Measurements from ENCODE around the gene FSTL3. TPM values are rescaled to one million over a fixed set of nuclear protein-coding genes. Genes with fewer than 3 reads are reported as not detected.

FSTL3 gene
- 18.1 and 47.4 TPM in 2 replicates for total RNA-seq

DNA sequence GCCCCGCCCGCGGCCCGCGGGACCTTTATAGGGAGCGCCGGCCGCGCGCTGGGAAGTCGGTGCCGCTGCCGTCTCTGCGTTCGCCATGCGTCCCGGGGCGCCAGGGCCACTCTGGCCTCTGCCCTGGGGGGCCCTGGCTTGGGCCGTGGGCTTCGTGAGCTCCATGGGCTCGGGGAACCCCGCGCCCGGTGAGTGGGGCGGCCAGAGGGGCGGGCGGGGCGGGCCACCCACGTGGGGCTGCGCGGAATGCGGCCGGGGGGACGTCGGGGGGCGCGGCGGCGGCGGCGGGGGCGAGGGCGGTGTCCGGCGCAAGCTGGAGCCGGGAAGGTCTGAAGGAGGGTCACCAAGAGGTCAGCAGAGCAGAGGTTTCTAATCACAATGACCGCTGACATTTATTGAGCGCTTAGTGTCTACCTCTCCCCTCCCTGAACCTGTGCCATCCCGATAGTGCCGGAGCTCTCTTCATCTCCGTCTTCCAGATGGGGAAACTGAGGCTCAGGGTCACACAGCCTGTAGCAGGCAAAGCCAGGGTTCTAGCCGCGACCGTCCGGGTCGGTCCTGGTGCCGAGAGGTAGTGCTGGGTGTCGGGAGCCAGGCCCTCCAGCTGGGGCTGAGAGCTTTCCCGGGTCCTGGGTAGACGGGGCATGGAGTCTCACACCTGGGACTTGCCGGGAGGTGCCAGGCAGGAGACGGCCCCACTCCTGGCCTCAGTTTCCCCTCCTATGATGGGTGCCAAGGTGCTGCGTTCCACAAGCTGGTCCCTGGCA is at the start of gene FSTL3:
FSTL3 (plus strand) TSS at position 54 of the 767 bp plus-strand sequence; CDS start at position 86, 32 bp downstream.

DNA sequence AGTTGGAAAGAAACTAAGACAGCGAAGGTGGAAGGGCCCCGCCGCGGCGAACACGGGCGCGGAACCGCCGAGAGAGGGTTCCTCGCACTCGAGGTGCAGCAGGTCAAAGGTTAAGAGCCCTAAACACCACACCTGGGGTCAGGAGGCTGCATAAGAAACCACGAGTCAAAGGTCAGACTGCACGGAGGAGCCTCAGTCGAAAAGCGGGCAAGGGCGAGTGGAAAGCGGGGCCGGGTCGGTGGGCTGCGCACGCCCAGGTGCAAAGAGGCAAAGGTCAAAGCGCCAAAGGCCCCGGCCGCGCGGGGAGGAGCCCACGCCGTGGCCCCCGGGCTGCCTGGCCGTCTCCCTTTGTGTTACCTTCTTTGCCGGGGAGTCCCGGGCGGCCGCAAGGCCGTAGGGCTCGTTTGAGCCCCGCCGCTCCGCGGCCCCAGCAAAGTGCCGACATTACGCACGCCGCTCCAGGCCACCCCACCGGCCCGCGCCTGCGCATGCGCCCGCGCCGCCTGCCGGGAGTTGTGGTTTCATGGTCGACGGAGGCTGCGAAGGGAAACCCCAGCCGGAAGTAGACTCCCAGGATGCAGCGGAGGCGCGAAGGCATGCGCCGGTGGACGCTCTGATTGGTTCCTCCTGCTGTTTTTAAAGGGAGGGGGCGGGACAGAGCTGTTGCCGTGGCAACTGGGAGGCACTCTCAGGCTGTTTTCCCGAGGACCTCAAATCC is 43.0 kb upstream of the FSTL3 start, which contains the start of gene POLRMT:
POLRMT (minus strand) TSS at position 470 of the 718 bp plus-strand sequence; CDS start at position 445, 25 bp downstream.

DNA sequence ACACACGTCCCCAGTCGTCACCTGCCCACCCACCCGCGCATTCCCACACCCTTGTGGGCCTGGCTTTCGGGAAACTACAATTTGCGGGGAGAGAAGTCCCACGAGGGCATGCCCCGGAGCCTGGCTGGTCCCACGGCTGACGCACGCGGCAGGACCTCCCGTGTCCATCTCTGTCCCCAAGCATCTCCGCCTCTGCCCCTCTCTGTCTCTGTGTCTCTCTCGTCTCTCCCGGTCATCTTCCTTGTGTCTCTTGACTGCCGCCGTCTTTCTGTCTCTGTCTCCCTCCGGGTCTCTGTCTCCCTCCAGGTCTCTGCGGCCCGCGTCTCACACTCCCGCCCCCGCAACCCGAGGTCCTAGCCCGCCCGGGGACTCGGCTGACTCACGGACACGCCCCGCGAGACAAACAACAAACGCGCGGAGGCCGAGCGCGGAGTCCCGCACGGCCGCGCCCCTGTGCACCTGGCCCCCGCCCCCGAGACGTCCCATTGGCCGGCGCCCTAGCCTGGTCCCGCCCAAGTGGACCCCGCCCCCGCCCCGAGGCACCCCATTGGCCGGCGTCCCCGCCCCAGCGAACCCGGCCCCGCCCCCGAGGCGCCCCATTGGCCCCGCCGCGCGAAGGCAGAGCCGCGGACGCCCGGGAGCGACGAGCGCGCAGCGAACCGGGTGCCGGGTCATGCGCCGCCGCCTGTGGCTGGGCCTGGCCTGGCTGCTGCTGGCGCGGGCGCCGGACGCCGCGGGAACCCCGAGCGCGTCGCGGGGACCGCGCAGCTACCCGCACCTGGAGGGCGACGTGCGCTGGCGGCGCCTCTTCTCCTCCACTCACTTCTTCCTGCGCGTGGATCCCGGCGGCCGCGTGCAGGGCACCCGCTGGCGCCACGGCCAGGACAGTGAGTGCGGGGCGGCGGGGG is 36.7 kb upstream of the FSTL3 start, which contains the start of gene FGF22:
FGF22 (plus strand) TSS at position 627 of the 908 bp plus-strand sequence; CDS start at position 674, 47 bp downstream.

DNA sequence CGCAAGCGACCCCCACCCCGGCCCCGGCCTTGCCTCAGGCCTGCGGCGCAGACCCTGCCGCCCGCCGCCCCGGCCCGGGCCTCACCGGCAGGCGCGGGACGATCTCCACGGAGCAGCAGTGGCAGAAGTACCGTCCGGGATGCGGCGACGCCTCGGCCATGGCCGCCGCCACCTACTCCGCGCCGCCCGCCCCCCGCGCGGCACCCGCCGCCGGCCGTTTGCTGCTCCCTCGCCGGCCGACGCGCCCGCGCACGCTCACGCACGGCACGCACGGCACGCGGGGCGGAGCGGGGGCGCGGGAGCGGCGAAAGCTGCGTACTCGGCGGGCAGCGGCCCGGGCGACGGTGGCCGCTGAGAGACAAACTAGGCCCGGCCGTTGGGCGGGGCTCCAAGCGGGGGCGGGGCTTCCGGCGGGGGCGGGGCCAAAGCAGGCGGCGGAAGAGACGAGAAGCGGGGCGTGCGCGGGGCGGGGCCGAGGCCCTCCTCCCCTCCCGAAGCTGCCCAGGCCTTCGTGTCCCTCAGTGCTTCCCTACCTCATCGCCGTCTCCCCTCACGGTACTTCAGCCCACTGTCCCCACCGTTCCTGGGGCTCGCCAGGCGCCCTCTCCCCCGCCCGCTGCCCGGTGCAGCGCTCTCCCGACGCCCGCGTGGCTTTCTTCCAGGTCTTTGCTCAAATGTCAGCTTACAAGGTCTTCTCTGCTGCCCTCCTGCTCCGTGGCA is 13.1 kb upstream of the FSTL3 start, which contains the start of gene RNF126:
RNF126 (minus strand) TSS at position 253 of the 720 bp plus-strand sequence; CDS start at position 160, 93 bp downstream.

DNA sequence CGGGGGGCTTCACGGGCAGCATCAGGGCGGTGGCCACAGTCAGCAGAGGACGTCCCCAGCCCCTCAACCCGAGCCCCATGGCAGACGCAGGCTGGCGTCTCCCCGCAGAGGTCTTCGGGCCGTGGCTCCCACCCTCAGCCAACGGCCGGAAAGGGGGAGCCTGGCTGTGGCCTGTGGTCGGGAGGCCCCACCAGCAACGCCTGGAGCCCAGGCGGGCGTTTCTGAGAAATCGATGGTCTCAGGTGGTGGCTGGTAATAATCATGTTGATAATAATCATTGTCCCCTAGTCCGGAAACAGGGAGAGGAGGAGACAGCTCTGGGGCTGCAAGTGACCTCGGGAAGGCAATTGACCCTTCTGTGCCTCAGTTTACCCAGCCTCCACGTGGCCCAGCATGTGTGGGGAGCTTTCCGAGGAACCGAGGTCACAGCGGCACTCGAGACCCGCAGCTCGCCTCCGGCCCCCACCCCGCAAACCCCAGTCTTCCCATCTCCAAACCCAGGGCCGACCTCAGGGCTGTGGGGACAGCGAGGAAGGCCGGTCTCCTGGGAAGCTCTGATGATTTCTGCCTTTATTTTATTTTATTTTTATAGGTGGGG is 19.3 kb downstream of the FSTL3 start, which contains the start of gene PRSS57:
PRSS57 (minus strand) TSS at position 101 of the 598 bp plus-strand sequence; CDS start at position 79, 22 bp downstream.

DNA sequence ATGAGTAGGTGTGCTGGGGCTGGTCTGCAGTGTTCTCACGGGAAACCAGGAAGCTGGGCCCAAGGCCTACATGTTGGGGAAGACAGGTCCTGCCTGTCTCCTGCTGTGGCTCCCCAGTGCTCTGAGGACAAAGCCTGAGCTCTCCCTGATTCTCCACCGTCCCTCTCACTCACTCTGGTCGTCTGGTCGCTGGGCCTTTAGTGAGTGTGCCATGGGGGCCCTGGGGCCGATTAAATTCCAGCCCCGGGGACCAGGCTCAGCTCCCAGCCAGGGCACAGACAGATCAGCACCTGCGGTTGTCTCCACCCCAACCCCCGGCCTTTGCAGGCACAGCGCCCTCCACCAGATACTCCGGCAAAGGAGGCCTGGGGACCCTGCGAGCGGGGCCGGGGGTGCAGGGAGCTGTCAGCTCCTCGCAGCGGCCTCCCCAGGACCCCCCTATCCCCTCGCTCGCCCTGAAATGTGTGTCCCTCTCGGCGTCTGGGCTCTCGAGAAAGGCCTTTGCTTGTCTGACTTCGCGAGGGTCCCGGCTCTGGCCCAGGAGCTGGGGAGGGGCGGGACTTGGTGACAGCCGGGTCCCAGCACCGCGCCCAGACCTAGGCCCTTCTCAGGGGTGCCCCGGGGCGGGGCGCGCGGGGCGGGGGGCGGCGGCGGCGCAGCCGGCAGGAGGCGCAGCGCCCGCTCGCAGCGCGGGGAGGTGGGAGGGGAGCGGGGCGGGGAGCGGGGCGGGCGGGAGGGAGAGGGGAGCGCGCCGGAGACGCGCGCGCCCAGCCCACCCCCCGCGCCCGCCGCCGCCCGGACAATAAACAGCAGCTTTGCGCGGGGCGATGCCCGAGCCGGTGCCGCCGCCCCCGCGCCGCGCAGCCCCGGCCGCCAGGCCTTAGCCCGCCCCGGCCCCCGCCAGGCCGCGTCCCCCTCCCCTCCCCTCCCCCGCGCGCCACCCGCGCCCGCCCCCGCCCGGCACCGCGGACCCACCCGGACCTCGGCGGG is 32.3 kb downstream of the FSTL3 start, which contains the start of gene PALM:
PALM (plus strand) TSS at position 782 of the 990 bp plus-strand sequence. CDS start 212 bp downstream, outside the sequence.

Other genes with a start within 250 kb of the FSTL3 start
- gene SHC2, start 215.4 kb upstream of the FSTL3 start, total RNA-seq = 2.1 and 6.8 TPM in 2 replicates
- gene MADCAM1, start 179.9 kb upstream of the FSTL3 start, total RNA-seq = not detected in 2 replicates
- 41.3 and 56.2 TPM in 2 replicates for gene TPGS1, start 168.9 kb upstream of the FSTL3 start, total RNA-seq
- 87.4 and 97.4 TPM in 2 replicates for gene CDC34, start 144.6 kb upstream of the FSTL3 start, total RNA-seq
- not detected in 2 replicates for gene GZMM, start 132.3 kb upstream of the FSTL3 start, total RNA-seq
- gene BSG, start 103.8 kb upstream of the FSTL3 start, total RNA-seq = 307 and 357 TPM in 2 replicates
- under 0.01 and 1.3 TPM in 2 replicates for gene HCN2, start 86.5 kb upstream of the FSTL3 start, total RNA-seq
- 25.3 and 27.5 TPM in 2 replicates for gene POLRMT, start 42.9 kb upstream of the FSTL3 start, total RNA-seq
- gene FGF22, start 36.5 kb upstream of the FSTL3 start, total RNA-seq = not detected in 2 replicates
- gene RNF126, start 13.2 kb upstream of the FSTL3 start, total RNA-seq = 38.3 and 40.9 TPM in 2 replicates
- gene PRSS57, start 19.1 kb downstream of the FSTL3 start, total RNA-seq = not detected in 2 replicates
- gene PALM, start 32.5 kb downstream of the FSTL3 start, total RNA-seq = 2.4 and 5.5 TPM in 2 replicates
- not detected in 2 replicates for gene MISP, start 74.7 kb downstream of the FSTL3 start, total RNA-seq
- gene PTBP1, start 121.1 kb downstream of the FSTL3 start, total RNA-seq = 107 and 220 TPM in 2 replicates
- gene PLPPR3, start 145.6 kb downstream of the FSTL3 start, total RNA-seq = 0.15 and 0.97 TPM in 2 replicates
- gene AZU1, start 151.4 kb downstream of the FSTL3 start, total RNA-seq = not detected in 2 replicates
- not detected in 2 replicates for gene PRTN3, start 164.6 kb downstream of the FSTL3 start, total RNA-seq
- not detected in 2 replicates for gene ELANE, start 175.9 kb downstream of the FSTL3 start, total RNA-seq
- gene CFD, start 183.3 kb downstream of the FSTL3 start, total RNA-seq = 0.30 and 1.3 TPM in 2 replicates
- gene MED16, start 216.8 kb downstream of the FSTL3 start, total RNA-seq = 17.2 and 23.4 TPM in 2 replicates
- not detected in 2 replicates for gene RNU6-9, start 217.1 kb downstream of the FSTL3 start, total RNA-seq
- gene R3HDM4, start 236.8 kb downstream of the FSTL3 start, total RNA-seq = 14.0 and 18.8 TPM in 2 replicates
- not detected in 2 replicates for gene KISS1R, start 240.9 kb downstream of the FSTL3 start, total RNA-seq
- gene ARID3A, start 249.6 kb downstream of the FSTL3 start, total RNA-seq = 2.7 and 7.1 TPM in 2 replicates

Measured in epithelial cell of umbilical artery (primary cell).